Measurements from ENCODE around the gene HSPA8. TPM values are rescaled to one million over a fixed set of nuclear protein-coding genes. Genes with fewer than 3 reads are reported as not detected.

The HSPA8 gene
- total and polyA plus RNA-seq, 2 experiments from 2014 or later = 708 to 2,414 TPM

- TF ChIP-seq EZH2 (IDR thresholded peaks at IDR 0.05; ENCODE audit: insufficient read depth, poor library complexity, severe bottlenecking) (no peak), EZH2phosphoT487 (IDR thresholded peaks at IDR 0.05; ENCODE audit: insufficient read depth, low read depth) (no peak)
- Histone ChIP-seq H3K36me3 (ENCODE audit: low read depth) (peaks cover 60% of the 10 kb centered on the region), H3K27ac (no peak overlapping the region), H3K9me3 (ENCODE audit: low read depth) (no peaks in the 10 kb centered on the region), H3K9me2 (ENCODE audit: insufficient read depth) (no peaks in the 10 kb centered on the region), H3K4me3 (no peak overlapping the region), H3K4me1 (ENCODE audit: insufficient read depth) (peaks cover 24% of the 10 kb centered on the region), H3F3A (ENCODE audit: insufficient read depth) (peaks cover 85% of the 10 kb centered on the region), H3K79me2 (ENCODE audit: insufficient read depth) (peaks cover 36% of the 10 kb centered on the region), H4K20me1 (ENCODE audit: insufficient read depth) (peaks cover 34% of the 10 kb centered on the region), H3K4me2 (ENCODE audit: unreplicated experiment) (no peak overlapping the region), H2AFZ (no peak overlapping the region), H3K9ac (no peak overlapping the region), H3K27me3 (replicated peaks; ENCODE audit: insufficient read depth) (no peaks in the 10 kb centered on the region)
- no peak for DNase-seq
- in situ Hi-C loops (cut with MboI) = no loop called here
- 85 to 89% methylated on average over 6 of the region's 6 CpGs for WGBS, 2 experiments (ENCODE audit: low coverage in 1 of 2, low lambda C conversion rate in 2 of 2, missing lambda C conversion rate in 2 of 2)
Observed at GRCh38 chr11:123055191-123055901, 6.6 kb downstream of the HSPA8 start.

GRCh38 chr11:123054301-123055065 is 7.5 kb downstream of the HSPA8 start:
- TF ChIP-seq EZH2phosphoT487 (IDR thresholded peaks at IDR 0.05; ENCODE audit: insufficient read depth, low read depth) (no peak), EZH2 (IDR thresholded peaks at IDR 0.05; ENCODE audit: insufficient read depth, poor library complexity, severe bottlenecking) (no peak)
- in situ Hi-C loops (cut with MboI) = no loop called here
- H3K27ac ChIP-seq = peak overlapping the region; percentile 18
- no peaks in the 10 kb centered on the region for H3K9me3 ChIP-seq (ENCODE audit: low read depth)
- H3K9ac ChIP-seq = no peak overlapping the region
- no peaks in the 10 kb centered on the region for H3K27me3 ChIP-seq (replicated peaks; ENCODE audit: insufficient read depth)
- H2AFZ ChIP-seq = no peak overlapping the region
- H3K4me3 ChIP-seq = no peak overlapping the region
- H3K79me2 ChIP-seq (ENCODE audit: insufficient read depth) = peaks cover 27% of the 10 kb centered on the region
- no peak overlapping the region for H3K4me2 ChIP-seq (ENCODE audit: unreplicated experiment)
- 20 to 22% methylated on average over 11 of the region's 11 CpGs for WGBS, 2 experiments (ENCODE audit: low coverage in 1 of 2, low lambda C conversion rate in 2 of 2, missing lambda C conversion rate in 2 of 2)
- peak; percentile 89 for DNase-seq
- peaks cover 26% of the 10 kb centered on the region for H4K20me1 ChIP-seq (ENCODE audit: insufficient read depth)
- H3K36me3 ChIP-seq (ENCODE audit: low read depth) = peaks cover 51% of the 10 kb centered on the region
- peaks cover 20% of the 10 kb centered on the region for H3K4me1 ChIP-seq (ENCODE audit: insufficient read depth)
- no peaks in the 10 kb centered on the region for H3K9me2 ChIP-seq (ENCODE audit: insufficient read depth)
- H3F3A ChIP-seq (ENCODE audit: insufficient read depth) = peaks cover 77% of the 10 kb centered on the region

GRCh38 chr11:123052901-123053721 is 8.8 kb downstream of the HSPA8 start:
- Histone ChIP-seq H4K20me1 (ENCODE audit: insufficient read depth) (0 out of 2 replicates have a peak, but pooled peaks cover 13% of the 10 kb centered on the region), H3K36me3 (ENCODE audit: low read depth) (peaks cover 38% of the 10 kb centered on the region), H3K4me3 (no peak overlapping the region), H3K27ac (no peak overlapping the region), H3K9me2 (ENCODE audit: insufficient read depth) (no peaks in the 10 kb centered on the region), H3K9me3 (ENCODE audit: low read depth) (no peaks in the 10 kb centered on the region), H2AFZ (no peak overlapping the region), H3K4me1 (ENCODE audit: insufficient read depth) (peaks cover 7% of the 10 kb centered on the region), H3K27me3 (replicated peaks; ENCODE audit: insufficient read depth) (no peaks in the 10 kb centered on the region), H3K4me2 (ENCODE audit: unreplicated experiment) (no peak overlapping the region), H3K9ac (no peak overlapping the region), H3F3A (ENCODE audit: insufficient read depth) (peaks cover 63% of the 10 kb centered on the region), H3K79me2 (ENCODE audit: insufficient read depth) (peaks cover 13% of the 10 kb centered on the region)
- 99% methylated on average over 5 of the region's 5 CpGs for WGBS, 2 experiments (ENCODE audit: low coverage in 1 of 2, low lambda C conversion rate in 2 of 2, missing lambda C conversion rate in 2 of 2)
- TF ChIP-seq EZH2phosphoT487 (IDR thresholded peaks at IDR 0.05; ENCODE audit: insufficient read depth, low read depth) = no peak
- TF ChIP-seq EZH2 (IDR thresholded peaks at IDR 0.05; ENCODE audit: insufficient read depth, poor library complexity, severe bottlenecking) = no peak
- in situ Hi-C loops (cut with MboI) = no loop called here
- DNase-seq = no peak

- Histone ChIP-seq H3K9me2 (ENCODE audit: insufficient read depth) (no peaks in the 10 kb centered on the region), H3F3A (ENCODE audit: insufficient read depth) (peaks cover 48% of the 10 kb centered on the region), H3K9me3 (ENCODE audit: low read depth) (no peaks in the 10 kb centered on the region), H3K4me1 (ENCODE audit: insufficient read depth) (no peaks in the 10 kb centered on the region), H3K4me3 (no peak overlapping the region), H3K79me2 (ENCODE audit: insufficient read depth) (no peaks in the 10 kb centered on the region; the same call in 1 of the 2 replicates), H3K36me3 (ENCODE audit: low read depth) (peaks cover 23% of the 10 kb centered on the region), H4K20me1 (ENCODE audit: insufficient read depth) (no peaks in the 10 kb centered on the region), H3K4me2 (ENCODE audit: unreplicated experiment) (no peak overlapping the region), H2AFZ (no peak overlapping the region), H3K27me3 (replicated peaks; ENCODE audit: insufficient read depth) (no peaks in the 10 kb centered on the region), H3K27ac (no peak overlapping the region), H3K9ac (no peak overlapping the region)
- no peak for TF ChIP-seq EZH2phosphoT487 (IDR thresholded peaks at IDR 0.05; ENCODE audit: insufficient read depth, low read depth)
- no peak for TF ChIP-seq EZH2 (IDR thresholded peaks at IDR 0.05; ENCODE audit: insufficient read depth, poor library complexity, severe bottlenecking)
- WGBS, 2 experiments (ENCODE audit: low coverage in 1 of 2, low lambda C conversion rate in 2 of 2, missing lambda C conversion rate in 2 of 2) = 91 to 96% methylated on average over 4 of the region's 4 CpGs
- in situ Hi-C loops (cut with MboI) = no loop called here
- no peak for DNase-seq
Observed at GRCh38 chr11:123051634-123052033, 10.3 kb downstream of the HSPA8 start.
